GM12892 (cell line): ENCODE measurements around the gene VPS54.

ENCODE experiments used
- POLR2A ChIP-seq: IDR thresholded peaks from 2 replicates; pipeline ENCODE4 v1.6.1; 2011; ENCODE audit warnings: low read depth, low read length, control low read depth
- POLR2AphosphoS5 ChIP-seq: IDR thresholded peaks from 2 replicates; pipeline ENCODE4 v1.6.1; 2011; ENCODE audit warnings: low read depth, low read length, control low read depth
- TAF1 ChIP-seq: IDR thresholded peaks from 2 replicates; pipeline ENCODE4 v1.6.1; 2011; ENCODE audit warnings: low read depth, mild to moderate bottlenecking, control low read depth, low read length, borderline replicate concordance

DNA sequence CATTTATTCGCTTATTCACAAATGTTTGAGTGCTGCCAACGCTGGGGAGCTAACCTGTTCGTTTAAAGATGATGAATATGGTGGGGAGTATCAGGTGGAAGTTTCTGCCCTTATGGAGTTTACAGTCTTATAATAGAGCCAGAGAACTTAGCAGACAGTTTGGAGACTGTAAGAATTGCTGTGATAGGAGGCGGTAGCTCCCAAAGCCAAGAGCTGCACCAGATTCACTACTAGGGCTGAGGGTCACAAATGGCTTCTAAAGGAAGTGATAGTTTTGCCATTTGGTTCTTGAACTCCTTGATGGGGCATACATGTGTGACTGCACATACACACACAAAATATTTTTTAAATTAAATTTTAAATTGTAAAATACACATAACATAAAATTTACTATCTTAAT lies 148.5 kb downstream of the VPS54 start:
- TF ChIP-seq POLR2A (no peak), TAF1 (no peak), POLR2AphosphoS5 (no peak)
